GM18858 (cell line): Measurements from ENCODE around the gene MZT2B.
"Not testable (repeated sequence)": the region's sequence is repeated elsewhere in the genome, so short reads cannot be mapped to it uniquely, and the experiment has no call there.

Source experiments
- ATAC-seq: cut with Tn5 transposase; IDR thresholded peaks from one replicate; pipeline ENCODE4 v1.9.1; 2021; ENCODE audit not compliant: unreplicated experiment

MZT2B gene

DNA sequence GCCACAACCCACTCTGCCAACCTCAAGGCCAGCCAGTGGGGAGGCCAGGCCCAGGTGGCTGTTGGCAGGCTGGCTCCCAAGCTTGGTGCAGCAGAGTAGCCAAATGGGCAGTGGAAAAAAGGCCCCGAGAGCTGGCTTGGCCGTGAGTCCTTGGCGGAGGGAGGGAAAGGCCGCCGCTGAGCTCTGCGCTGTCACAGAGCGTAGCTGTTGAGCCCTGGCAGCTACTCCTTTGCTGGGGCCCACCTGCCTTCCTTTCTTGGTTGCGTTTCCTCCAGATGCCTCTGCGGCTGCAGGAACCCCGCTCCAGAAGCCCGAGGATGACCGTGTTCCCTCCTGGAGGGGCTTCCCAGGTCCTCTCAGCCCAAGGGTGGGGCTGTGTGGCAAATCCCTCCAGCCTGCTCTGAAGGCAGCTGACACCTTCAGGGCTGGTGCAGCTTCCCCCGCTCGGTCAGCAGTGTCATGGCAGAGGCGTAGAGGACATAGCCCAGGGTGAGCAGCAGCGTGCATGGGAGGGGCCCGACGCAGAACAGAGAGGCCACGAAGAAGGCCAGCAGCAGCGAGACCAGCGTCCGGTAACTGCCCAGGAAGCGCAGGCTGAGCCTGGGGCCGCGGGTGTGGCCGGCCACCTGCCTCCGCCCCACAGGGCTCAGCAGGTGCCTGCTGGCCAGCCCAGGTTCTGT, 29.8 kb upstream of the MZT2B start:
- ATAC-seq = not testable (repeated sequence)

DNA sequence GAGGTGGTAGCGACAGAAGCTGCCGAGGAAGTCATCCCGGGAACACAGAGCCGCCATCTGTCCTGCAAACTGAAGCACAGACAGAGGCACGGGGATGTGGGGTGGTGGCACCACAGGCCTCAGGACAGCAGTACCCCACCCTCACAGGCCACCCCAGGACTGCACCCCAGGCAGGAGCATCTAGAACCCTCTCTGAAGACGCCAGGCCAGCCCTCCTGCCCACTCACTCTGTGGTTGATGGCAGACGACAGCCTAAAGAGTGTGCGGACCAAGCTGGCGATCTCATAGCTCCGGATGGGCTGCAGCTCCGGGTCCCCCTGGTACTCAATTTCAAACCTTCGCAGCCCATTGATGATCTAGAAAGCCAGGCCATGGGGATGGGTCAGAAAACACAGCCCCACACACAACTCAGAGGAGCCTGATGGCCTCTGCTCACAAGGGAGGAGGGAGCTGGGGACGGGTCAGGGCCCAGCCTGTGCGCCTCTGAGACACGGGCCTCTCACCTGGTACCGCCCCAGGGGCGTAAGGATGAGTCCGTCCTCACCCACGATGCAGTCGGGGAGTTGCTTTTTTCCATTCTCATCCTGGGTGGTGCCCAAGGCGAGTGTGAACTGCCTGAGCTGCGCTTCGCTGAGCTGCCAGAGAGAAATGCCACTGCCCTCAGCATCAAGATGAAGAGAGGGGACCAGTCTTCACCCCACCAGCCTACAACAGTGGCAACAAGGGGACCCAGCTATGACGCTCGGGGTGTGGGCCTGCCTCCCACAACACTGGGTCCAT, 29.1 kb upstream of the MZT2B start:
- ATAC-seq = no peak

DNA sequence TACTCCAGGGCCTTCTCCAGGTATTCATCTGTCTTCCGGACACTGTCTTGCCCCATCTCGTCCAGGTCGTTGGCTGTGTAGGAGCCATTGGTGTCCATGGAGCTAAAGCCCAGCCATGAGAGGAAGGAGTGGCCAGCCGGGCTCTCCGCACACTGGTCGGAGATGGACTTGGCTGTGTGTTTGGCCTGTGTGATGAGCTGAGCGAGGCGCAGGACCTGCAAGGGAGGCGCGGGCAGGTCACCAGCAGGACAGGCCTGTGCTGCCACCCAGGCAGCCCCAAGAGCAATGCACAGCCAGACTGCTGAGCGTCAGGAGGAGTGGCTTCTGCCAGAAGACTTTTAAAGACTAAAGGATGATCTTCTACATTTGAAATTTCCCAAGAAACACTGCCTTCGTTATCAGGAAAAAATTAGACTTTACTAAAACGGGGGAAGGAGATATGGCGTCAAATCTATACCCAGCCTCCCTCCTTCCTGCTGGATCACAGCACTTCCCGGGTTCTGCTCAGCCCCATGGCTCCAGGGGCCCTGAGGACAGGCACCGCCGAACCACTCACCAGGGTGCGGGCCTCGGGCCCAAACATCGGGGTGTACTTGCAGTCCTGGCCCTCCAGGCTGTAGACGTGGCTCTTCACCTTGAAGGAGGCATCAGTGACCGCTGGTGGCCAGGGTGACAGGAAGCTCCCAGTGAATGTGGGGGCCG, 28.2 kb upstream of the MZT2B start:
- ATAC-seq = not testable (repeated sequence)

DNA sequence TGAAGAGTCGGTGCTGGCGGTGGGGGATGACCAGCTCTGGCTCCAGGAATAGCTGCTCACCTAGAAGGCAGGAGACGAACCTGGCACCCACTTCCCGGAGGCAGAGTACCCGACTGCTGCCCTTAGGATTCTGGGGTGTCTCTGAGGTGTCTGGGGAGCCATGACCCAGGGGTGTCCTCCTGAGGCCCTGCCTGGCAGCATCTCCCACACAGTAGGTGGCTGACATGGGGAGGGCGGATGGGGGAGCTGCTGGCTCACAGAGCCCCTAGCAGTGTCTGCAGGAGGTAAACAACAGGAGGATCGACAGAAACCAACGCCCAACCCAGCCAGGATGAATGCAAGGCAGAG, 27.7 kb upstream of the MZT2B start:
- not testable (repeated sequence) for ATAC-seq

DNA sequence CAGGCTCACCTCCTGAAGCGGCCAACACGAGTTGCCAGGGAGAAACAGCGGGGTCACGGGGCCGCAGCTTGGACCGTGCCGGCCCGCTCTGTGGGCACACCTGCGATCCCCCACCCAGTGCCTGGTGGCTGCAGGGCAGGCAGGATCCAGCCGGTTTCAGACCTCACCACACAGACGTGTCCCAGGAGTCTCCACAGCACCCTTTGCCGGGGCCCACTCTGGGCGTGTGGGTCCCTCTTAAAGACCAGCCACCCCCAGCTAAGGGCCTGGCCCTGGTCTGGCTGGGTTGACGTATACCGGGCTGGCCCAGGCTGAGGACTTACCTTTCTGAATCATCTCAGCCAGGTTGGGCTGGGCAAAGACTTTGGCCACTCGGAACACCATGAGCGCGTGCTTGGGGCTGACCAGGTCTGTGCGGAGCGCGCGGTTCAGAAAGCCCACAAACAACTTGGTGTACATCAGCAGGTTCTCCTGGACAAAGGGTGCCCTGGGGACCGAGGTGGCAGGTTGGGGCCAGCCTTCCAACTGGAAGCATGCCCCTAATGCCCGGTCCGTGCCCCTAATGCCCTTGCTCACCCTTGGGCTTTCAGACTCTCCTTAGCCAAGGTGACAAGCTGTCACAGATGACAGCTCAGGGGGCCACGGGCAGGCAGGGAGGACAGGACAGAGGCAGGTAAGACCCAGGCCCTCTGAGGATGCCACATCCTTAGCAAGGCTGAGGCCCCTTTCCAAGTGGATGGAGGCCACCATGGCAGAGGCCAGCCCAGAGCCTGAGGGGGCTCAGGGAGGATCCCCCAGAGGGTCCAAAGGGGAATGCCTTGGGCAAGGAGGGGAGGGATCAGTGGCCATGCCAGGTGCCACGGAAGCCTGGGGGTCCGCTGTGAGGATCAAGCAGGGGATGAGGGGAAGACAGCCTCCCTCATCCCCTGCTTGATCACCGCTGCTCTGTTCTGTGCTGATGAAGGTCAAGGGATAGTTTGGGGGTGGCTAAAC, 27.0 kb upstream of the MZT2B start:
- ATAC-seq = no peak

DNA sequence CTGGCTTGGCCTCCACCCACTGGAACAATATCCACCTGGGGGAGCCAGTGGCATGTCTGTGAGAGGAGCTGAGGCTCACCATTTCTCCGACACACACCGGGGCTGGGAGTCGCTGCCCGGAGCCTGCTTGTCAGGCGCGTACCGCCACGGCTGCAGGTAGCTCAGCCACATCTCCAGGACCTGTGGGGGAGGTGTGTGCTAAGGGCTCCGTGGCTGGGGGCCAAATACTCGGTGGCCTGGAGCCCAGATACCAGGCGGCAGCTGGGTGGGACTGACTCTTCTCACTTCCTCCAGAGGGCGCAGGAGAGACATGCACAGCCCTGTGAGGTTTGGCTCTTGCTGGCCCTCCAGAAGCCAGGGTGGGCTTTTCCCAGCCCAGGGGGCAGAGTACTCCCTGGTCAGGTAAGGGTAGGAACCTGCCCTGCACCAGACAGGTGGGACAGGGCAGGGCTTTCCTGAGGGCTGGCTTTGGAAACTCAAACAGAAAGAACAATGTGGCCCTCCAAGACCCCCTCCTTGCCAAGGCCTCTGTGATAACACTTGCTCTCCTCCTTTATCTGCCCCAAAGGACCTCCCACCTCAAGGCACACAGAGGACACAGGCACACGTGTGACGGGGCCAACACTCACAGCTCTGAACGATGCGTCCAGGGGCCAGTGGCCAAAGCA, 26.0 kb upstream of the MZT2B start:
- not testable (repeated sequence) for ATAC-seq

DNA sequence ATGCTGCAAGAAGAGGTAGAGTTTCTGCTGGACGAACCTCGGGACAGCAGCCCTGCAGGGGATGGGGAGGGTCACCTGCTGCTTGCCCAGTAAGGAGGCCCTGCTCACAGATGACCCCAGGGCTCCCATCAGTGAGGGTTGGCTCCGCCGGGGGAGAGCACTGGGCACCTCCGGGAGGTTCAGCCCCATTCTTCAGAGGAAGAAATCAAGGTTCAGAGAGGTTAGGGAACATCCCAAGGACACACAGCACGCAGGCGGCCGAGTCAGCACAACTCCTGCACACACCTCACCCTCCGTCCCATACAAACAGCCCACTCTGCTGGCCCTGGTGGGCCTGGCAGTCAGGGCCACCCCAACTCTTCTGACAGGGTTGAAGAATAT, 25.4 kb upstream of the MZT2B start:
- ATAC-seq = no peak

DNA sequence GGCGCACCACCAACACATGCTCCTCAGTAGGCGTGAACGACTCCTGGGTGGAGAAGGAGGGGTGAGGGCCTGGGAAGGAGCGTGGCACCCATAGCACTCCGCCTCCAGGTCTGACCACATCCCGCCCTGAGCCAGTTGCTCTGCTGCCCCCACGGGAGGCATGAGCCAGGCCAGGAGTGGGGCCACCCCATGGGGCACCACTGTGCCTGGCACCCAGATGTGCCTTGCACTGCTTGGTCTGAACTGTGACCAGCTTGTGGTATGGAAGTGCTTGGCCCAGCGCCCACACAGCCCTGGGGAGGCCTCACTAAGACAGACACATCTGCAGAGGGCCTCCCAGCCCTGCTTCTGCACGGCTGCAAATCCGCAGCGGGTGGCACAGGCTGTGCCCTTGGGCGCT, 24.7 kb upstream of the MZT2B start:
- ATAC-seq = peak; percentile 36

DNA sequence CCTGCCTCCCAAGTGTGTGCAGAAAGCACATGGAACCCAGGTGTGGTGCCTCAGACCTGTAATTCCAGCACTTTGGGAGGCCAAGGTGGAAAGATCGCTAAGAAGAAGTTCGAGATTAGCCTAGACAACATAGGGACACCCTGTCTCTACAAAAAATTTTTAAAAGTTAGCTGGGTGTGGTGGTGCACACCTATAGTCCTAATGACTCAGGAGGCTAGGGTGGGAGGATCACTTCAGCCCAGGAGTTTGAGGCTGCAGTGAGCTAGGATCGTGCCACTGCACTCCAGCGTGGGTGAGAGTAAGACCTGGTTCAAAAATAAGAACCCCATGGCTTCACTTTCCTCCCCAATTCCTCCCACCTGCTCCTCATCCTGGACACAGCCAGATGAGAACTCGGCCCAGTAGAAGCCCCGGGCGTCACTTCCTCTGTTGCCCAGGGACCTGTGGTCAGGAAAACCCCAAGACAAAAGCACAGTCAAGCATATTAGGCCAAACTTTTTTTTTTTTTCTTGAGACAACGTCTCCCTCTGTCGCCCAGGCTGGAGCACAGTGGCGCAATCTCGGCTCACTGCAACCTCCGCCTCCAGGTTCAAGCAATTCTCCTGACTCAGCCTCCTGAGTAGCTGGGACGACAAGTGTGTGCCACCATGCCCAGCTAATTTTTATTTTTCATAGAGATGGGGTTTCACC, 24.1 kb upstream of the MZT2B start:
- peak; percentile 78 for ATAC-seq

DNA sequence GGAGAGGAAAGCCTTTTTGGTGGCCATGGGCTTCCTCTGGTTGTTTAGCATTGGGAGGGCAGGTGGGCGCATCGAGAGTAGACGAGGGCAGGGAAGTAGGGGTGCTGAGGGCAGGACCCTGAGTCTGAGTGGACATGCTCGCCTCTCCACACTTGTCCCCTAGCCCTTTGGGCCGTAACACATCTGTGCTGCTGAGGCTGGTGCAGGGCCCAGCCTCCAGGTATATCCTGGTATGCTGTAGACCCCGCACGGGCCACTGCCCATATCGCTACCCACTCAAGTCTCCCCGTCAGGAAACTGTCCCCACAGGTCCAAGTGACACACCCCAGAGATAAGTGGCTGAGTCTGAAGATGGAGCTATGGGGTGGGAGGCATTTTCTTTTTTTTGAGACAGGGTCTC, 23.4 kb upstream of the MZT2B start:
- ATAC-seq = no peak

DNA sequence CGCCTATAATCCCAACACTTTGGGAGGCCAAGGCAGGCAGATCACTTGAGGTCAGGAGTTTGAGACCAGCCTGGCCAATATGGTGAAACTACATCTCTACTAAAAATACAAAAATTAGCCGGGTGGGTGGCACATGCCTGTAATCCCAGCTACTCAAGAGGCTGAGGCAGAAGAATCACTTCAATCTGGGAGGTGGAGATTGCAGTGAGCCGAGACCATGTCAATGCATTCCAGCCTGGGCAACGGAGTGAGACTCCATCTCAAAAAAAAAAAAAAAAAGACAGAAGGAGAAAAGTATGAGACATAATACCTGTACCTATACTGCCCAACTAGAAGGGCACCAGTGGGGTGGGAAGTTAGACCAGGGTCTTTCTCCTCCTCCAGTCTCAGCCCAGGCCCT, 22.7 kb upstream of the MZT2B start:
- not testable (repeated sequence) for ATAC-seq

DNA sequence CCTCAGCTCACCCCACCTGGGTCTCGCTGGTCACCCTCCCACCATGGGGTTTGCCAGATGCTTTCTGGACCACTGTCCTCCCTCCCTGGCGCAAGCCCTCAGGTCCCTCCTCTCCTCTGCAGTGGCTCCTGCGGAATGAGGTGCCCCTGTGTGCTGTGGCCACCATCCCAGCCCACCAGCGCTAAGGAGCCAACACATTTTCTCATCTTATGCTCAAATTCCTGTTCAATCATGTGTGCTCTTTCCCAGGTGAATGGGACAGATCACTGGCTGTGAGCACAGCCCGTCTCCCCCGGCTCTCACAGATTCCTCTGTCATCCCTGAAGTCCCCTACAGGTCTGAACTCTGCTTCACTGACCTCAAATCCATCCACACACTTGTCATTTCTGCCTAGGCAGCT, 21.9 kb upstream of the MZT2B start:
- ATAC-seq = no peak

DNA sequence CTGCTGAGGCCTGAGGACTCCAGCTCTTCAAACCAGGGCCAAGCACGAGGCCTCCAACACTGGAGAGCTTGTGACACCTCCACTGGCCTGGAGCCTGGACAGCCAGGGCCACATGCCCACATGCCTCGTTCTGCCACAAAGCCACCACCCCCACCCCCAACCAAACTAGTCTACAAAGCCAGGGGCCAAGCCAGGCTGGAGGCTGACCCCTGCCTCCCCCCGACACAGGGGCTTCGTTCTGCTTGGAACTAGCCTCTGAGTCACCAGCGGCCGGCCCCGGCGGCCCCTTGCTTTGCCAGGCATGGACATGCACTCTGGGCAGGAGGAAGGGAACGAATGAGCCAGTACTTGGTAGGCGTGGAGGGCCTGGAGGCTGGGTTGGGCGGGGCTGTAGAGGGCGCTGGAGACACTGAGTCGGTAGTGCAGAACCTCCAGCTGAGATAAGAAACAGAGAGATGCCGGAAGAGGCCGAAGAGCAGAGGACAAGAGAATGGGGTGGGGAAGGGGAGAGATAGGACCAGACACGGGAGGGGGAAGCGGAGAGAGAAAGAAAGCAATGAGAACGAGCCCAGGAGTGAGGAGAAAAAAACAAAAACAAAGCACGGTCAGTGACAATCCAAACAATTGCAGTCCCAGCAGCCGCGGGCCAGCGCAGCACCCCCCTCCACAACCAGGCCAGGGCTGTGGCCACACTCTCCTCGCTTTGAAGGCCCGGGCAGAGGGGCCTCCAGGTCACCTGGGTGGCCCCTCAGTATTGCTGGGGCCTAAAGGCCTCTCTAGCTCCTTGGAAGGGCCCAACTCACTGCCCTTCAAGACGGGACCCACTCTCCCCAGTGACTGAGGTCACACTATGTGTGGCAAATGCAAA, 21.0 kb upstream of the MZT2B start:
- ATAC-seq = not testable (repeated sequence)

DNA sequence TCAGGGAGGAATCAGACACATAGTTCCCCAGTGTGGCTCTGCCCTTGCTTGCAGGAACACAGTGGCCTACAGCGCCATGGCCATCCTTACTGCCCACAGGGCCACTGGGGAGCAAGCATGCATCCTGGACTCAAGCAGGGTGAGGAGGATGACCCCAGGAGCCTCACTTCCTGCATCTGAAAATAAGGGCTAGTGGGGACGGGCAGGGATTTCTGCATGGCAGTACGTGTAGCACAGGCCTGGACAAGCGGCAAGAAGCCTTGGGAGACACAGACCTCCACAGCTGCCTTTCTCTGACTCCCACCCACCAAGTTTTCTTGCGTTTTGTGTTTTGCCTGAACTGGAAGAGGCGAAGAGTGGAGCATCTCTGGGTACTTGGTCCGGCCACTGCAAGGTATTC, 19.6 kb upstream of the MZT2B start:
- ATAC-seq = not testable (repeated sequence)

DNA sequence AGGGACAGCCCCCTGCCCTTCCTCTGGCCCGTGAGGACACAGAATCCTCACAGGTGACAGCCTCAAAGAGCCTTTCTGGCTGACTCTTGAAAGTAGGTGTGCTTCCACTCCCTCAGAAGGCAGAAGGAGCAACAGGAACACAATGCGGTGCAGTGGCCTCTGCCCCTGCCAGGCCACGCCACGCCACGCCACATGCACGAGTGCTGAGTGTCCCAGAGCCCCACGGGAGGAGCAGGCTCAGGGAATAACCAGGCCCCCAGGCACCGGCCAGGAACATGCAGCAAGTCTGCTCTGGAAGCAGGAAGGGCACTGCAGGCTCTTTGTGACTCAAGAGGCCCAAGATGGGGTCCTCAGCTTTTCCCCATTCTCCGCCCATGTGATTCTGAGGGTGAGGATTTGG, 19.1 kb upstream of the MZT2B start:
- no peak for ATAC-seq

DNA sequence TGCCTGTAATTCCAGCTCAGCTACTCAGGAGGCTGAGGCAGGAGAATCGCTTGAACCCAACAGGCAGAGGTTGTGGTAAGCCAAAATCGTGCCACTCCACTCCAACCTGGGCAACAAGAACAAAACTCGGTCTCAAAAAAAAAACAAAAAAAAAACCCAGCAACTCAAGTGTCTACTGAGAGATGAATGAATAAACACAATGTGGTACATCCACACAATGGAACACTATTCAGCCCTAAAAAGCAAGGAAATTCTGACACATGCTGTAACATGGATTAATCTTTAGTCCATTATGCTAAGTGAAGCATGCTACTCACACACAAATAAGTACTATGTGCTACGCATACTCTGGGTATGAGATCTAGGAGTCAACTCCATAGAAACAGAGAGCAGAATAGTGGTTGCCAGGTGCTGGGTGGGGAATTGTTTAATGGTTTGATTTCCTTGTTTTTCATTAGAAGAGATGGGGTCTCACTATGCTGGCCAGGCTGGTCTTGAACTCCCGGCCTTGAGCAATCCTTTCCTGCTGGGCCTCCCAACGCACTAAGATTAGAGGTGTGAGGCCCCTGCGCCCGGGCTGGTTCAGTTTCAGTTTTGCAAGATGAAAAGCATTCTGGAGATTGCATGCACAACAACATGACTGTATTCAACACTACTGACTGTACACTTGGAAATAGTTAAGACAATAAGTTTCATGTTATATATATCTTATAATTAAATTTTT, 16.6 kb upstream of the MZT2B start:
- no peak for ATAC-seq

DNA sequence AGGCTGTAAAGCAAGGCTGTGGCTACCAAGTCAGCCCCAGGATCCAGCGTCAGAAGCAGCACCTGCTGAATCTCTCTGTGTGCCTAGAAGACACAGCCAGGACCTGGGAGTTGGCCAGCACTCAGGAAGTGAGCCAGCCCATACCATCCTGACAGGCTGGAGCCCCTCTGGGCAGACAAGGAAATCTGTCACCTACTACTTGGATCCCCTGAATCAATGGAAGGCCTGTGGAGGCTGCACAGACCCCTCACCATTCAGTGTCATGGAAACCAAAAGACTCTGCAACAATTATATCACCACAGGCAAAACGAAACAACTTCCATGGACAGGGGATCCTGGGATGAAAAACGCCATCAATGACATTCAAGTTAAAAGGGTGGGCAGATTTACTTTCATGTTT, 15.5 kb upstream of the MZT2B start:
- not testable (repeated sequence) for ATAC-seq

DNA sequence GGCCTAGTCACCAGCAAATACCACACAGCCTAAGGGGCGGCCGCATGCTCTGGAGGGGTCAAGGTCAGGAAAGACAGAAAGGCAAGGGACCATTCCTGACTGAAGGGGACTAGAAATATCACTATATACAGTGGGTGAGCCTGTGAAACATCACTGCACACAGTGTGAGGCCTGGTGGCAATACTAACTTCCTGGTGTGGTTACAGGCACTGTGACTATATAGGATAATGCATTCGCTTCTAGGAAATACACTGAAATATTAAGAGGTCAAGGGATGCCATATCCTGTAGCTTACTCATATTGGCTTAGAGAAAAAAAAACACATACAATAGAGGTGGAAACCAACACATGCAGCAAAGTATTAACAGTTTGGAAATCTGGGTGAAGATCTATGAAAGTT, 12.9 kb upstream of the MZT2B start:
- not testable (repeated sequence) for ATAC-seq
